ENCODE data around the gene MALRD1. TPM values are rescaled to one million over a fixed set of nuclear protein-coding genes. Genes with fewer than 3 reads are reported as not detected.

The MALRD1 gene
- total RNA-seq, 2 experiments from 2014 or later = 0.29 to 0.41 TPM

GRCh38 chr10:19117438-19117837, 68.8 kb downstream of the MALRD1 start:
- CTCF ChIA-PET = no interaction called here
- ATAC-seq = no peak
- intact Hi-C loops (cut with micrococcal nuclease) = no loop called here
- no peak for DNase-seq
- Mint-ChIP-seq H3K27me3 (no peaks in the 10 kb centered on the region), H3K27ac (no peak overlapping the region), H3K4me3 (no peak overlapping the region), H3K4me1 (ENCODE audit: low read depth) (no peaks in the 10 kb centered on the region), H3K9me3 (peaks cover 3% of the 10 kb centered on the region), H3K36me3 (ENCODE audit: low read depth) (no peaks in the 10 kb centered on the region)
- POLR2A ChIA-PET = no interaction called here
- TF ChIP-seq CTCF (IDR thresholded peaks at IDR 0.05) = no peak

- ATAC-seq (no peak), DNase-seq (no peak)
- no peak for TF ChIP-seq CTCF (IDR thresholded peaks at IDR 0.05)
- ChIA-PET CTCF (no interaction called here), POLR2A (no interaction called here)
- Mint-ChIP-seq H3K4me3 (no peak overlapping the region), H3K36me3 (ENCODE audit: low read depth) (no peaks in the 10 kb centered on the region), H3K27me3 (no peaks in the 10 kb centered on the region), H3K27ac (no peak overlapping the region), H3K4me1 (ENCODE audit: low read depth) (no peaks in the 10 kb centered on the region), H3K9me3 (peaks cover 3% of the 10 kb centered on the region)
- intact Hi-C loops (cut with micrococcal nuclease) = no loop called here
These were observed 70.6 kb downstream of the MALRD1 start for GRCh38 chr10:19119191-19119590.

- Mint-ChIP-seq H3K27ac (no peak overlapping the region), H3K4me1 (ENCODE audit: low read depth) (no peaks in the 10 kb centered on the region), H3K36me3 (ENCODE audit: low read depth) (no peaks in the 10 kb centered on the region), H3K4me3 (no peak overlapping the region), H3K27me3 (no peaks in the 10 kb centered on the region), H3K9me3 (peaks cover 4% of the 10 kb centered on the region)
- no peak for ATAC-seq
- CTCF ChIA-PET = no interaction called here
- POLR2A ChIA-PET = no interaction called here
- intact Hi-C loops (cut with micrococcal nuclease) = no loop called here
- no peak for TF ChIP-seq CTCF (IDR thresholded peaks at IDR 0.05)
- no peak for DNase-seq
These were observed 71.8 kb downstream of the MALRD1 start for GRCh38 chr10:19120381-19120908.

- CTCF ChIA-PET = interaction anchor here (1.3 kb wide), 1 partner anchor 11 kb away, joined by 3 read pairs; no protein-coding TSS in a partner anchor
- POLR2A ChIA-PET = no interaction called here
- intact Hi-C loops (cut with micrococcal nuclease) = no loop called here
- no peaks in the 10 kb centered on the region for H3K36me3 Mint-ChIP-seq (ENCODE audit: low read depth)
- DNase-seq = no peak
- no peaks in the 10 kb centered on the region for H3K27me3 Mint-ChIP-seq
- TF ChIP-seq CTCF (IDR thresholded peaks at IDR 0.05) = no peak
- ATAC-seq = no peak
- H3K4me1 Mint-ChIP-seq (ENCODE audit: low read depth) = no peaks in the 10 kb centered on the region
- H3K9me3 Mint-ChIP-seq = peaks cover 5% of the 10 kb centered on the region
- no peak overlapping the region for H3K27ac Mint-ChIP-seq
- H3K4me3 Mint-ChIP-seq = no peak overlapping the region
These were observed 85.4 kb downstream of the MALRD1 start for GRCh38 chr10:19133992-19134391.

GRCh38 chr10:19142967-19143366, 94.4 kb downstream of the MALRD1 start:
- Mint-ChIP-seq H3K27ac (no peak overlapping the region), H3K4me3 (no peak overlapping the region), H3K4me1 (ENCODE audit: low read depth) (no peaks in the 10 kb centered on the region), H3K36me3 (ENCODE audit: low read depth) (no peaks in the 10 kb centered on the region), H3K27me3 (no peaks in the 10 kb centered on the region), H3K9me3 (peaks cover 4% of the 10 kb centered on the region)
- DNase-seq = no peak
- intact Hi-C loops (cut with micrococcal nuclease) = no loop called here
- CTCF ChIA-PET = no interaction called here
- no peak for ATAC-seq
- POLR2A ChIA-PET = no interaction called here
- TF ChIP-seq CTCF (IDR thresholded peaks at IDR 0.05) = no peak
